ENCODE data around the gene ZNF195. TPM values are rescaled to one million over a fixed set of nuclear protein-coding genes. Genes with fewer than 3 reads are reported as not detected.

The ZNF195 gene
- total RNA-seq, 1 experiment from 2014 or later, result 47.7 TPM

DNA sequence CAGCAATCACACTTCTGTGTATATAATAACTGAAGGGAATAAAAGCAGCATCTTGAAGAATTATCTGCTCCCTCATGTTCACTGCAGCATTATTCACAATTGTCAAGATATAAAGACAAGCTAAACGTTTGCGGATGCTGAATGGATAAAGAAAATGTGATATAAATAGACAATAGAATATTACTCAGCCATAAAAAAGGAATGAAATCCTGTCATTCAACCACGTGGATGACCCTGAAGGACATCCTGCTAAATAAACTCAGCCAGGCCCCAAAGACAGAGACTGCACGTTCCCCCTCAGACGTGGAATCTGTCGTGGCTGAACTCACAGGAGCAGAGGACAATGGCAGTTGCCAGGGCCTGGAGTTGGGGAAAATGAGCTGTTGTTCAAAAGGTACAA is 9.6 kb downstream of the ZNF195 start:
- Histone ChIP-seq H3K9me3 (ENCODE audit: control insufficient read depth in 1 of 2, insufficient read depth in 1 of 2, low read depth in 1 of 2, low read length in 2 of 2) (peaks cover 0 to 34% of the 10 kb centered on the region in 2 experiments; a peak in 3 of 4 replicates), H3K79me2 (ENCODE audit: insufficient read depth, low read length) (peaks cover 81% of the 10 kb centered on the region), H3K36me3 (ENCODE audit: control insufficient read depth in 1 of 2, insufficient read depth in 2 of 2, low read length in 2 of 2) (peaks cover 76 to 89% of the 10 kb centered on the region in 2 experiments), H4K20me1 (ENCODE audit: insufficient read depth) (no peaks in the 10 kb centered on the region), H3K4me3 (replicated peaks in 1 of 2; ENCODE audit: low read depth in 1 of 2, low read length in 2 of 2) (no peak overlapping the region), H3K4me1 (ENCODE audit: control insufficient read depth in 1 of 2, insufficient read depth in 2 of 2, low read length in 2 of 2) (no peaks in the 10 kb centered on the region), H3K27me3 (ENCODE audit: insufficient read depth, low read length) (no peaks in the 10 kb centered on the region), H3K27ac (ENCODE audit: low read depth, low read length) (no peak overlapping the region), H3K4me2 (ENCODE audit: low read length) (no peak overlapping the region), H3K9ac (ENCODE audit: low read length) (no peak overlapping the region), H3K9me2 (ENCODE audit: insufficient read depth) (no peaks in the 10 kb centered on the region), H2AFZ (ENCODE audit: low read depth, low read length, poor library complexity, severe bottlenecking) (no peak overlapping the region)
- no peak for ATAC-seq
- ChIA-PET POLR2A (no interaction called here), RAD21 (ENCODE audit: low non-redundant PET in 1 of 2, low total read pairs in 2 of 2, uncharacterized antibody in 2 of 2, unreplicated experiment in 2 of 2) (no interaction called here), CTCF (no interaction called here)
- DNase-seq (ENCODE audit: low read depth, low spot score), result no peak
- TF ChIP-seq, protein P1, sequence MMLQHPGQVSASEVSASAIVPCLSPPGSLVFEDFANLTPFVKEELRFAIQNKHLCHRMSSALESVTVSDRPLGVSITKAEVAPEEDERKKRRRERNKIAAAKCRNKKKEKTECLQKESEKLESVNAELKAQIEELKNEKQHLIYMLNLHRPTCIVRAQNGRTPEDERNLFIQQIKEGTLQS (IDR thresholded peaks at IDR 0.05), result no peak
- TF ChIP-seq CBX3 (IDR thresholded peaks at IDR 0.05; ENCODE audit: low read depth) (no peak), SP1 (IDR thresholded peaks at IDR 0.05; ENCODE audit: low read depth) (no peak), SIN3A (IDR thresholded peaks at IDR 0.05; ENCODE audit: low read depth) (no peak), JUND (IDR thresholded peaks at IDR 0.05) (no peak), EGR1 (IDR thresholded peaks at IDR 0.05; ENCODE audit: low read depth) (no peak), EZH2phosphoT487 (IDR thresholded peaks at IDR 0.05; ENCODE audit: borderline replicate concordance) (no peak), SRF (IDR thresholded peaks at IDR 0.05; ENCODE audit: low read depth) (no peak), ZFX (IDR thresholded peaks at IDR 0.05) (no peak), POLR2AphosphoS5 (IDR thresholded peaks at IDR 0.05; ENCODE audit: low read depth, low read length) (no peak), YY1 (IDR thresholded peaks at IDR 0.05; ENCODE audit: extremely low read depth, insufficient replicate concordance, low read depth, low read length) (no peak), RAD21 (IDR thresholded peaks at IDR 0.05; ENCODE audit: low read depth) (no peak)
- TF ChIP-seq, protein P2, sequence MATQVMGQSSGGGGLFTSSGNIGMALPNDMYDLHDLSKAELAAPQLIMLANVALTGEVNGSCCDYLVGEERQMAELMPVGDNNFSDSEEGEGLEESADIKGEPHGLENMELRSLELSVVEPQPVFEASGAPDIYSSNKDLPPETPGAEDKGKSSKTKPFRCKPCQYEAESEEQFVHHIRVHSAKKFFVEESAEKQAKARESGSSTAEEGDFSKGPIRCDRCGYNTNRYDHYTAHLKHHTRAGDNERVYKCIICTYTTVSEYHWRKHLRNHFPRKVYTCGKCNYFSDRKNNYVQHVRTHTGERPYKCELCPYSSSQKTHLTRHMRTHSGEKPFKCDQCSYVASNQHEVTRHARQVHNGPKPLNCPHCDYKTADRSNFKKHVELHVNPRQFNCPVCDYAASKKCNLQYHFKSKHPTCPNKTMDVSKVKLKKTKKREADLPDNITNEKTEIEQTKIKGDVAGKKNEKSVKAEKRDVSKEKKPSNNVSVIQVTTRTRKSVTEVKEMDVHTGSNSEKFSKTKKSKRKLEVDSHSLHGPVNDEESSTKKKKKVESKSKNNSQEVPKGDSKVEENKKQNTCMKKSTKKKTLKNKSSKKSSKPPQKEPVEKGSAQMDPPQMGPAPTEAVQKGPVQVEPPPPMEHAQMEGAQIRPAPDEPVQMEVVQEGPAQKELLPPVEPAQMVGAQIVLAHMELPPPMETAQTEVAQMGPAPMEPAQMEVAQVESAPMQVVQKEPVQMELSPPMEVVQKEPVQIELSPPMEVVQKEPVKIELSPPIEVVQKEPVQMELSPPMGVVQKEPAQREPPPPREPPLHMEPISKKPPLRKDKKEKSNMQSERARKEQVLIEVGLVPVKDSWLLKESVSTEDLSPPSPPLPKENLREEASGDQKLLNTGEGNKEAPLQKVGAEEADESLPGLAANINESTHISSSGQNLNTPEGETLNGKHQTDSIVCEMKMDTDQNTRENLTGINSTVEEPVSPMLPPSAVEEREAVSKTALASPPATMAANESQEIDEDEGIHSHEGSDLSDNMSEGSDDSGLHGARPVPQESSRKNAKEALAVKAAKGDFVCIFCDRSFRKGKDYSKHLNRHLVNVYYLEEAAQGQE (IDR thresholded peaks at IDR 0.05; ENCODE audit: low read depth), result no peak
- TF ChIP-seq, protein P3, sequence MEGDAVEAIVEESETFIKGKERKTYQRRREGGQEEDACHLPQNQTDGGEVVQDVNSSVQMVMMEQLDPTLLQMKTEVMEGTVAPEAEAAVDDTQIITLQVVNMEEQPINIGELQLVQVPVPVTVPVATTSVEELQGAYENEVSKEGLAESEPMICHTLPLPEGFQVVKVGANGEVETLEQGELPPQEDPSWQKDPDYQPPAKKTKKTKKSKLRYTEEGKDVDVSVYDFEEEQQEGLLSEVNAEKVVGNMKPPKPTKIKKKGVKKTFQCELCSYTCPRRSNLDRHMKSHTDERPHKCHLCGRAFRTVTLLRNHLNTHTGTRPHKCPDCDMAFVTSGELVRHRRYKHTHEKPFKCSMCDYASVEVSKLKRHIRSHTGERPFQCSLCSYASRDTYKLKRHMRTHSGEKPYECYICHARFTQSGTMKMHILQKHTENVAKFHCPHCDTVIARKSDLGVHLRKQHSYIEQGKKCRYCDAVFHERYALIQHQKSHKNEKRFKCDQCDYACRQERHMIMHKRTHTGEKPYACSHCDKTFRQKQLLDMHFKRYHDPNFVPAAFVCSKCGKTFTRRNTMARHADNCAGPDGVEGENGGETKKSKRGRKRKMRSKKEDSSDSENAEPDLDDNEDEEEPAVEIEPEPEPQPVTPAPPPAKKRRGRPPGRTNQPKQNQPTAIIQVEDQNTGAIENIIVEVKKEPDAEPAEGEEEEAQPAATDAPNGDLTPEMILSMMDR (IDR thresholded peaks at IDR 0.05 in 2 of 3, conservative IDR thresholded peaks at IDR 0.05 in 1 of 3; ENCODE audit: borderline replicate concordance in 1 of 3, insufficient read depth in 1 of 3, low read depth in 2 of 3, low read length in 2 of 3), result no peak
- TF ChIP-seq, protein P4, sequence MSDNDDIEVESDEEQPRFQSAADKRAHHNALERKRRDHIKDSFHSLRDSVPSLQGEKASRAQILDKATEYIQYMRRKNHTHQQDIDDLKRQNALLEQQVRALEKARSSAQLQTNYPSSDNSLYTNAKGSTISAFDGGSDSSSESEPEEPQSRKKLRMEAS (IDR thresholded peaks at IDR 0.05), result no peak
- intact Hi-C loops (cut with micrococcal nuclease), result no loop called here
- BruUV-seq (replicated peaks), result no TSS peak

Measured in HCT116 (cell line).